Measurements from ENCODE around the gene MIEF2. TPM values are rescaled to one million over a fixed set of nuclear protein-coding genes. Genes with fewer than 3 reads are reported as not detected.

Gene MIEF2
- total and polyA plus RNA-seq, 11 donors: 18.8 to 46.9 (median 26.7) TPM

DNA sequence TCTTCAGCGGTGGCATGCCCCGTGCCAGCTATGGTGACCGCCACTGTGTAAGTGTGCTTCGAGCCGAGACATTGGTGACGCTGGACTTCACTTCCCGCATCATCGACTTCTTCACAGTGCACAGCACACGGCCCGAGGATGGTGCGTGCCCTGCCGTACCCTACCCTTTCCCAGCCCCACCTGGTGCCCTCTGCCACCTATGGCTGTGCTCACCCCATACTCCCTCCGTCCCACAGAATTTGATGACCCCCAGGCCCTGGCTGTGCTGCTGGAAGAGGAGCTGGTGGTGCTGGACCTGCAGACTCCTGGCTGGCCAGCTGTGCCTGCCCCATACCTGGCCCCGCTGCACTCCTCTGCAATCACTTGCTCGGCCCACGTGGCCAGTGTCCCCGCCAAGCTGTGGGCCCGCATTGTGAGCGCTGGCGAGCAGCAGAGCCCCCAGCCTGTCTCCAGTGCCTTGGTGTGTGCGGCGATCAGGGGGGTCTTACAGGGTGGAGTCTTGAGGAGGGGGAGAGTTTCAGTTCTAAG is 25.5 kb upstream of the MIEF2 start:
- DNase-seq: no peak
- peaks cover 0 to 61% (median 31%) of the 10 kb centered on the region in 9 donors for H3K36me3 ChIP-seq
- intact Hi-C loops (cut with DNase I): no loop called here
- no peaks in the 10 kb centered on the region for H3K27me3 ChIP-seq
- TF ChIP-seq CTCF (IDR thresholded peaks at IDR 0.05) (no peak), POLR2A (IDR thresholded peaks at IDR 0.05) (no peak)
- 96 to 97% (median 96%) methylated on average over 21 to 22 of the region's 22 CpGs for WGBS, 4 donors
- ATAC-seq: no peak
- no peak overlapping the region for H3K27ac ChIP-seq
- H3K4me1 ChIP-seq: peaks cover 0 to 7% (median 0%) of the 10 kb centered on the region in 12 donors
- no peak overlapping the region for H3K4me3 ChIP-seq
- no peaks in the 10 kb centered on the region for H3K9me3 ChIP-seq

DNA sequence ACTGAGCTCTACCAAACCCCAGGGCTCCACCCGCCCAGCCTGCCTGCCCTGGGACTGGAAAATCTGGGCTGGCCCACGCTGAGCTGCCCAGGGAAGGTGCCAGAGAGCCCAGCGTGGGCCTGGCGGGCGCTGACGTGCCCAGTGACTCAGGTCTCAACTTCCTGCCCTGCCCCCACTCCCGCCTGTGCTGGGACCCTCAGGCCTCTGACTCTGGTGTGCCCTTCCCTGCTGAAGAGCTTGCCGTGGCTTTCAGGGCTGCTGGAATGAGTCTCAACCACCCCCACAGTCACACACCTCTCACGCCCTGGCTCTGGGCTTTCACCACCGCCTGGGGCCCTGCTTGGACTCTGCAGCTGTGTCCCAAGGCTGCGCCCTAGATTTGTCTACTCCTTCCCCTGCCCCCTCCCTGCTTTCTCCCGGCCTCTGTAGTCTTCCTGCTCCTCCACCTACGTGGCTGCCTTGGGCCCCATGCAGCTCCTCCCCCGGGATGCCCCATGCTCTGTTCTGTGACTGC is 24.7 kb upstream of the MIEF2 start:
- DNase-seq (no peak), ATAC-seq (no peak)
- peaks cover 0 to 8% (median 0%) of the 10 kb centered on the region in 12 donors for H3K4me1 ChIP-seq
- no peak overlapping the region for H3K4me3 ChIP-seq
- intact Hi-C loops (cut with DNase I): no loop called here
- no peak overlapping the region for H3K27ac ChIP-seq
- TF ChIP-seq POLR2A (IDR thresholded peaks at IDR 0.05) (no peak), CTCF (IDR thresholded peaks at IDR 0.05) (no peak)
- WGBS, 4 donors: 76 to 89% (median 80%) methylated on average over 12 to 14 of the region's 14 CpGs
- no peaks in the 10 kb centered on the region for H3K27me3 ChIP-seq
- peaks cover 0 to 66% (median 31%) of the 10 kb centered on the region in 9 donors for H3K36me3 ChIP-seq
- H3K9me3 ChIP-seq: no peaks in the 10 kb centered on the region

DNA sequence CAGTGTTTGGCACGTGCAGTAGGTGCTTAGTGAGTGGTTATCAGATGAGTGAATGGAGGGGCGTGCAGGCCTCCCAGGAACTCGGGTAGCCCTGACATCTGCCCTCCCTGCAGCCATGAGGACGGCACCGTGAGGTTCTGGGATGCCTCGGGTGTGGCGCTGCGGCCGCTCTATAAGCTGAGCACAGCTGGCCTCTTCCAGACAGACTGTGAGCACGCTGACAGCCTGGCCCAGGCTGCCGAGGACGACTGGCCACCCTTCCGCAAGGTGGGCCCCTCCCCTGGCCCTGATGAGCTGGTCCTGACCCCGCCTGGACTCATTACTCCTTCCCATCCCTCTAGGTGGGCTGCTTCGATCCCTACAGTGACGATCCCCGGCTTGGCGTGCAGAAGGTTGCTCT is 24.0 kb upstream of the MIEF2 start:
- no peak overlapping the region for H3K27ac ChIP-seq
- intact Hi-C loops (cut with DNase I): no loop called here
- no peak for DNase-seq
- H3K27me3 ChIP-seq: no peaks in the 10 kb centered on the region
- WGBS, 4 donors: 89 to 93% (median 90%) methylated on average over 15 to 18 of the region's 18 CpGs
- no peak for ATAC-seq
- TF ChIP-seq CTCF (IDR thresholded peaks at IDR 0.05) (no peak), POLR2A (IDR thresholded peaks at IDR 0.05) (no peak)
- H3K9me3 ChIP-seq: no peaks in the 10 kb centered on the region
- H3K4me3 ChIP-seq: no peak overlapping the region
- peaks cover 0 to 8% (median 0%) of the 10 kb centered on the region in 12 donors for H3K4me1 ChIP-seq
- H3K36me3 ChIP-seq: peaks cover 0 to 73% (median 32%) of the 10 kb centered on the region in 9 donors

DNA sequence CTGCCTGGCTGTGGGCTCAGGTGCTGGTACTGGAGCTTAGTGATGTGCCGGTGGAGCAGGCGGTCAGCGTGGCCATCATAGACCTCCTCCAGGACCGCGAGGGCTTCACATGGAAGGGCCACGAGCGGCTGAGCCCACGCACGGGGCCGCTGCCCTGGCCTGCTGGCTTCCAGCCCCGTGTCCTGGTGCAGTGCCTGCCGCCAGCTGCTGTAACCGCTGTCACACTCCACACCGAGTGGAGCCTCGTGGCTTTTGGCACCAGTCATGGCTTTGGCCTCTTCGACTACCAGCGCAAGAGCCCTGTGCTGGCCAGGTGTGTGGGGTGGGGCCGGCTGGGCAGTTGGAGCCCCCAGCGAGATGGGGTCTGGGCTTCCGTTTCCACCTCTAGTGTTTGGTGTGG is 23.0 kb upstream of the MIEF2 start:
- TF ChIP-seq POLR2A (IDR thresholded peaks at IDR 0.05): no peak
- TF ChIP-seq CTCF (IDR thresholded peaks at IDR 0.05): no peak
- Histone ChIP-seq H3K4me3 (no peak overlapping the region), H3K27ac (no peak overlapping the region), H3K36me3 (peaks cover 0 to 76% (median 42%) of the 10 kb centered on the region in 9 donors), H3K27me3 (no peaks in the 10 kb centered on the region), H3K4me1 (peaks cover 0 to 8% (median 0%) of the 10 kb centered on the region in 12 donors), H3K9me3 (no peaks in the 10 kb centered on the region)
- intact Hi-C loops (cut with DNase I): no loop called here
- DNase-seq (no peak), ATAC-seq (no peak)
- 81 to 94% (median 92%) methylated on average over 17 to 20 of the region's 20 CpGs for WGBS, 4 donors
